Measurements from ENCODE around the gene PDZD7. TPM values are rescaled to one million over a fixed set of nuclear protein-coding genes. Genes with fewer than 3 reads are reported as not detected.

Gene PDZD7
- total and polyA plus RNA-seq, 10 donors: 0.17 to 2.3 (median 1.1) TPM

GRCh38 chr10:101027106-101027720, 3.7 kb downstream of the PDZD7 start:
- WGBS, 5 donors: 72 to 80% (median 74%) methylated on average over 10 of the region's 10 CpGs
- no peak for DNase-seq
- Histone ChIP-seq H3K27me3 (replicated peaks in 1 of 7) (peaks cover 0 to 24% (median 0%) of the 10 kb centered on the region in 7 donors), H3K4me1 (peaks cover 0 to 38% (median 18%) of the 10 kb centered on the region in 6 donors), H3K36me3 (no peaks in the 10 kb centered on the region), H3K27ac (no peak overlapping the region), H3K9me3 (no peaks in the 10 kb centered on the region), H3K4me3 (no peak overlapping the region)
- TF ChIP-seq POLR2AphosphoS5 (IDR thresholded peaks at IDR 0.05): no peak
- TF ChIP-seq CTCF (IDR thresholded peaks at IDR 0.05 in 8 of 11, conservative IDR thresholded peaks at IDR 0.05 in 3 of 11): no peak
- TF ChIP-seq POLR2A (IDR thresholded peaks at IDR 0.05): no peak
- intact Hi-C loops (cut with DNase I; ENCODE audit: low total_unique reads): no loop called here

DNA sequence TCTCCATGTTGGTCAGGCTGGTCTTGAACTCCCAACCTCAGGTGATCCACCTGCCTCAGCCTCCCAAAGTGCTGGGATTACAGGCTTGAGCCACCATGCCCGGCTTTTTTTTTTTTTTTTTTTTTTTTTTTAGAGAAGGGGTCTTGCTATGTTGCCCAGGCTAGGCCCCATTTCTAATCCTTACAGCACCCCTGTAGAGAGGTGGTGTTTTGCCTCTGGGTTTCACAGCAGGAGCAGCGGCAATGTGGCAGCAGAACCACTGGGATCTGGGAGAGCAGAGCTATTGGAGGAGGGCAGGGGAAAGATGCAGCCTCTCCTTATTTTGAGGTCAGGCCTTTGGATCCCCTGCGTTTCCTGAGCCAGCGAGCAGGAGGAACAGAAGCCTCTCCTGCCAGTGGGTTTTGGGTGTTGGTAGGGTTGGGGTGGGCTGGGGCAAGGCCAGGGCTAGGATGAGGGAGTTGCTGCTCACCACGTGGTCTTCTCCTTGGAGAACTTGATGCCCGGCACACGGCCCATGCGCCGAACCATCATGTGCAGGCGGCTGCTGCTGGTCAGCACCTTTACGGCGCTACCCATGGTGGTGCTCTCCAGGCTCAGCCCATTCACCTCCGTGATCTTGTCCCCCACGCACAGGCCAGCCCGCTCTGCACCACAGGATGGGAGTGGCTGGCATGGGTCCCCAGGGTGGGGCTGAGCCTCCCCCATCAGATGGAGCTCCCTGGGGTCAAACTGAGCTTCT, 7.8 kb downstream of the PDZD7 start:
- Histone ChIP-seq H3K4me3 (no peak overlapping the region), H3K27ac (no peak overlapping the region), H3K27me3 (replicated peaks in 1 of 7) (peaks cover 0 to 12% (median 3%) of the 10 kb centered on the region in 7 donors), H3K9me3 (no peaks in the 10 kb centered on the region), H3K4me1 (peaks cover 8 to 27% (median 12%) of the 10 kb centered on the region in 6 donors), H3K36me3 (no peaks in the 10 kb centered on the region)
- 85 to 94% (median 92%) methylated on average over 7 to 15 of the region's 15 CpGs for WGBS, 5 donors
- no peak for DNase-seq
- intact Hi-C loops (cut with DNase I; ENCODE audit: low total_unique reads): no loop called here
- no peak for TF ChIP-seq POLR2A (IDR thresholded peaks at IDR 0.05)
- TF ChIP-seq CTCF (IDR thresholded peaks at IDR 0.05 in 8 of 11, conservative IDR thresholded peaks at IDR 0.05 in 3 of 11): no peak
- no peak for TF ChIP-seq POLR2AphosphoS5 (IDR thresholded peaks at IDR 0.05)

DNA sequence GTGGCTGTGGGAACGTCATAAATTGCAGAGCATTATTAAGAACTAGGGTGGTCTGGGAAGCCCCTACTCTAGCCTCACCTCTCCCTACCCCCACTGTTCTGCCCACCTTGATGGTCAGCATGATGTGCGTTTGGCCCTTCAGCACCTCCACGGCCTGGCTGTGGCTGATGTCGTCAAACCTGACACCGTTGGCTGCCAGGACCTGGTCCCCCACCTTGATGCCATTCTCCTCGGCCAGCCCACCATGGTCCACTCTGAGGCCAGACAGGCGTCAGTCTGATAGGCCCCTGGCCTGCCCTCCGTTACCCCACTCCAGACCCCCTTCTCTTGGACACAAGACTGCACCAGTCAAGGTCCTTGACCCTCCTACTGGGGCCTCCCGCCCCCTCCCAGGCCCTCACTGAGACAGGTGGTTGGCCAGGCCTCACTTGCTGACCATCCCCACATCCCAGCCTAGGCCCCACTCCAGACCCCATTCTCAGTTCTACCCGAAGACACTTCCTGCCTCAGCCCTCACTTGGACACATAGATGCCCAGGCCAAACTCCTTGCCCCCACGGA, 9.2 kb downstream of the PDZD7 start:
- H3K36me3 ChIP-seq: no peaks in the 10 kb centered on the region
- H3K27ac ChIP-seq: no peak overlapping the region
- H3K4me3 ChIP-seq: no peak overlapping the region
- intact Hi-C loops (cut with DNase I; ENCODE audit: low total_unique reads): no loop called here
- no peak for DNase-seq
- H3K4me1 ChIP-seq: peaks cover 8 to 31% (median 16%) of the 10 kb centered on the region in 6 donors
- H3K9me3 ChIP-seq: no peaks in the 10 kb centered on the region
- 85 to 95% (median 89%) methylated on average over 11 of the region's 11 CpGs for WGBS, 5 donors
- no peak for TF ChIP-seq CTCF (IDR thresholded peaks at IDR 0.05 in 8 of 11, conservative IDR thresholded peaks at IDR 0.05 in 3 of 11)
- TF ChIP-seq POLR2A (IDR thresholded peaks at IDR 0.05): no peak
- peaks cover 0 to 24% (median 6%) of the 10 kb centered on the region in 7 donors for H3K27me3 ChIP-seq (replicated peaks in 1 of 7)

GRCh38 chr10:101021239-101021638, 9.7 kb downstream of the PDZD7 start:
- Histone ChIP-seq H3K4me3 (no peak overlapping the region), H3K36me3 (no peaks in the 10 kb centered on the region), H3K9me3 (no peaks in the 10 kb centered on the region), H3K27ac (no peak overlapping the region), H3K27me3 (replicated peaks in 1 of 7) (peaks cover 0 to 29% (median 6%) of the 10 kb centered on the region in 7 donors), H3K4me1 (peaks cover 8 to 31% (median 16%) of the 10 kb centered on the region in 6 donors)
- DNase-seq: no peak
- TF ChIP-seq CTCF (IDR thresholded peaks at IDR 0.05 in 8 of 11, conservative IDR thresholded peaks at IDR 0.05 in 3 of 11) (no peak), POLR2A (IDR thresholded peaks at IDR 0.05) (no peak), POLR2AphosphoS5 (IDR thresholded peaks at IDR 0.05) (no peak)
- 84 to 99% (median 87%) methylated on average over 4 of the region's 4 CpGs for WGBS, 5 donors
- intact Hi-C loops (cut with DNase I; ENCODE audit: low total_unique reads): no loop called here

All from spleen (tissue), 11 donors.